ENCODE measurements around the gene H2BK1.

H2BK1 gene

DNA sequence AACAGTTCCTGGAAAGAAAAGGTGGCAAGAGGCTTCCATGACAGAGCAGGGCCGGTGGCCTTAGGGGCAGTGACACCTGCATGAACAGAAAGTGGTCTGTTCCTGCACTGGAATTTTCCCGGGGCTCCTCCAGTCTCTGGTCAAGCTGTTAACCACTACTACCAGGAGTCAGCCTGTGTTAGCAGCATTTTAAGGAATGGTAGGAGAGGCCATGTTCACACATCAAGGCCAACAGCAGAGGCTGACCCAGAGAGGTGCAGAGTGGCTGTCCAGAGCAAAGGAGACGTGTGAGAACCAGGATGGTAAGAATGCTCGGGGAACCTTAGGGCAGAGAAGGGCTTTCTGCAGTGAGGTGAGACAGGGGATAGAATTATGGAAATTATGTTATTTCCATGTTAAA is 8.5 kb downstream of the H2BK1 start:
- no peak for DNase-seq

DNA sequence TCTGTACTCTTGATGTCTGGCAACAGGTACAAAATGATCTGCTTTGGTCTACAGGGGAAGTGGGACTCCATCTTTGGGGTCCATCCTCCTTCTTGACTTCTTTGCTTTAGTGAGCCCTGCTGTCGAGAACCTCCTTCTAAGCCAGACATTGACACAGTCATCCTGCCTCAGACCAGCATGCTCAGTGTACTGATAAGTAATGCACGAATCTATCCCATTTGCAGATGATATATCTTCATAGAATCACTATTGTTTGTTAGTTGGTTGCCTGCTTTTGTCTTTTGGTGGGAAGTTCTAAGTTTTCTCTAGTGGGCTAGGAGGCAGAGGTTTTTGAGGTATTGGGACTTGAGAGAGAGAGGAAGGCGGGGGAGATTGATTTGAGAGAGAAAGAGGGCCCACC is 8.9 kb downstream of the H2BK1 start:
- DNase-seq, result no peak

DNA sequence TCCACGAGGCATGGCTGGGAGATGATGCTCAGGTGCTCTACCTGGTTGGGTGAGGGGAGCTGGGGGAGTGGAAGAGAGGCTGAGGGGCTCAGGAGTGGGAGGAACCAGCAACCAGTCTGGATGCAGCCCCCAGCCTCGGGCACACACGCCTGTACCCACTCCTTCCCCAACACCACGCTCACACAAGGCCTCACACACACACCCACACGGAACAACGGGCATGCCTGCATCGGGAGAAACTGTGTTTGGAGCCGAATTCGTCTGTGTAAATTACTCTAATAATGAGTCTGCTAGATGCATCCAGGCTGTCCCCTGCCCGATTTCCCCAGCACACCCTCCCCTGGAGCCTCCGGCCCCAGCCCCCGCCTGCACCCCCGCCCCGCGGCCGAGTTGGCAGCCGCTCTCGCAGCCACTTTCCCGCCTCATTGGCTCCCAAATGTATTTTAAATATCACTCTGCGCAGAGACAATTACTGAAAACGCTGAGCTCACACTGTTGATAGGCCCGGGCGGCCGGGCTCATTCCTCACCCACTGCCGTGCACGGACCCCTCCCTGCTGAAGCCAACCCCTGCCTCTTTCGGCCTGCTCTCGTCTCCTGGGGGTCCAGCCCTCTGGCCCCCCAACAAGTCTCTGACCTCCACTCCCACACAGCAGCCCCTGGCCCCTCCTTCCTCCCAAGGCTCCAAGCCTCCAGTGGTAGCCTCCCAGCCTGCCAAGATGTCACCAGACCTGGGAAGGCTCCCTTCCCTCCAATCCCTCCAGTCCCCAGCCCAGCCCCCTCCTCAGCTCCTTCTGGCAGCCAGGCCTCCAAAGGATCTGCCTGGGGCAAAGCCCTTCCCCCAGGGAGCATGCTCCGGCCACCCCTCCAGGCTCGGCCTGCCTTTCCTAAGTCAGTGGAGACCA is 11.1 kb downstream of the H2BK1 start:
- no peak for DNase-seq

DNA sequence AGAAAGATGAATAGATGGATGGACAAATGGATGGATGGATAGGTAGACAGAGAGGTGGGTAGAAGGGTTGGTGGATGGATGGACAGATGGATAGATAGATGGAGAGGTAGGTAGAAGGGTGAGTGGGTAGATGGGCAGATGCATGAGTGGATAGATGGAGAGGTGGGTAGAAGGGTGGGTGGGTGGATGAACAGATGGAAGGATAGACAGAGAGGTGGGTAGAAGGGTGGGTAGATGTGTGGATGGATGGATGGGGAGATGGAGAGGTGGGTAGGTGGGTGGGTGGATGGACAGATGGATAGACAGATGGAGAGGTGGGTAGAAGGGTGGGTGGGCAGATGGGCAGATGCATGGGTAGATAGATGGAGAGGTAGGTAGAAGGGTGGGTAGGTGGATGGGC is 12.4 kb downstream of the H2BK1 start:
- no peak for DNase-seq

DNA sequence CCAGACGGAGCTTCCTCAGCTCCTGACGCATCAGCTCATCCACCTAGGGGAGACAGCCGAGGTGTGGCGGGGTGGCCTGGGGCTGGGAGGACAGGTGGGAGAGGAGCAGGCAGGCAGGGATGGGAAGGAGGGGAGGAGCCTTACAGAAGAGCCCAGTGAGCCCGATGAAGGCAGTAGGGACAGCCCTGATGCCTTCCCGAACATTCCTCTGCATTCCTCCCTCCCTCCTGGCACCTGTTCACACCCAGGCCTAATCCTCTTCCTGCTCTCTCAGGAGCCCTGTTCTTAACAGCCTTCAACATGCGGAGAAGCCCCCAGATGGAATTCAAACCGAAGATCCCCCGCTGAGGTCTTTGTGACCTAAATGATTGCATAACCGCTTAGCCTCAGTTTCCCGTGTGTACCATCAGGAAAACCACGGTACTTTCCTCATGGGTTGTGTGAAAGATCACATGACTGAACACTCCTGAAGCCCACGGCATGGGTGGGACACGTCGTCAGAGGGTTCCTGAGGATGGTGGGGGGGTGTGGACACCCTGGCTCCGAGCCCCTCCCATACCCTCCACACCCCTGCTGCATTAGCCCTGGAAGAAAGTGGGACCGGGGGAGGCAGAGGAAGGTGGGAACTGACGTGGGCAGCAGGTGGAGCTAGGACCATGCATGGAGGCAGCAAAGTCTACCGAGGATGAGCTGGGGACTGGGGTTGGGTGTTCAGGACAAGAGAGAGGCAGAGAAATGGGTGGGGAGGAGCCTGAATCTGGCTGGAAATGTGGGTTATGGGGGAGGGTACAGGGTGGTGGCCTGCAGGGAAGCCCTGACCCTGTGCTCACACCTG is 14.5 kb downstream of the H2BK1 start:
- DNase-seq, result no peak

DNA sequence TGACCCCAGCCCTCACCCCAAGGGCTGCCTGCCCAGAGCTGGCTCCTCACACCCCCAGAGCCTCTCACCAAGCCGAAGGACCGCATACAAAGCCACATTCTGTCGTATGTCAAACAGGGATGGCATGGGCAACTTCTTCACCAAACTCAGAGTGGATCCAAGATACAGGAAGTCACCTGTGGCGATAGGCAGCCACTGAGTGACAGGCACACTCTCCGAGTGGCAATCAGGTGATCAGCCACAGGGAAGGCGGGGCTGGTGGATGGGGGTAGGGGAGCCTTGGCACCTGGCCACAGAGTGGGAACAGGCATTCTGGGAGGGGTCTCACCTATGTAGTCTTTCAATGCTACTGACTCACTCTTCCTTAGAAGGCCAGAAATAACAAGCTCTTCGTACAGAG is 16.1 kb downstream of the H2BK1 start:
- DNase-seq, result no peak

DNA sequence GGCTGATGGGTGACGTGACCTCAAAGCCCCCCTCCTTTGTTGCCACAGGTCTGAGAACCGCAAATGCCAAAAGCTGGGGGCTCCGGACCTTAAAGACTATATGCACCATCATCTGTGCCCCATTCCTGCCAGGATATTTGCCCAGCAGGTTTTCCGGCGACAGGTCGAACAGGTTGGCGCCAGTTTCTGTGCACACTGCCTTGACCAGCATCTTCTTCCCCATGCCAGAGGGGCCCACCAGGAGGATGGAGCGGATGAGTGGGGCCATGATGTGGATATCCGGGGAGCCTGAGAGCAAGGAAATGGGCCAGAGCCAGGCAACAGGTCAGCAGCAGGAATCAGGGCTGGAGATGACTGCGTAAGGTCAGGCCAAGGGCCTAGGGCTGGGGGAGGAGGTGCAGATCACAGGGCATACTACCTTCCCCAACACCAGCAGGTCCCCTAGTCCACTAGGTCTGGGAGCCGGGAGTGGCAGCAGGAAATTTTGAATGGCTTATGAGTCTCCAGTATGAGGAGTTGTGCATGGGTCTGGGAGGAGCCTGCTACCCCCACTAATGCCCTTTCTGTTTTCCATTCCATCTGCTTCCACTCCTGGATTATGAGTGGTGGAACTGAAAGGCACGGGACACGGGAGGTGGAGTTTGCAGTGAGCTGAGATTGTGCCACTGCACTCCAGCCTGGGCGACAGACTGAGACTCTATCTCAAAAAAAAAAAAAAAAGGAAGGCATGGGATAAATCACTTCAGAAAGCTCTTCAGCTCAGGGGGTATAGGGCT is 16.9 kb downstream of the H2BK1 start:
- no peak for DNase-seq

DNA sequence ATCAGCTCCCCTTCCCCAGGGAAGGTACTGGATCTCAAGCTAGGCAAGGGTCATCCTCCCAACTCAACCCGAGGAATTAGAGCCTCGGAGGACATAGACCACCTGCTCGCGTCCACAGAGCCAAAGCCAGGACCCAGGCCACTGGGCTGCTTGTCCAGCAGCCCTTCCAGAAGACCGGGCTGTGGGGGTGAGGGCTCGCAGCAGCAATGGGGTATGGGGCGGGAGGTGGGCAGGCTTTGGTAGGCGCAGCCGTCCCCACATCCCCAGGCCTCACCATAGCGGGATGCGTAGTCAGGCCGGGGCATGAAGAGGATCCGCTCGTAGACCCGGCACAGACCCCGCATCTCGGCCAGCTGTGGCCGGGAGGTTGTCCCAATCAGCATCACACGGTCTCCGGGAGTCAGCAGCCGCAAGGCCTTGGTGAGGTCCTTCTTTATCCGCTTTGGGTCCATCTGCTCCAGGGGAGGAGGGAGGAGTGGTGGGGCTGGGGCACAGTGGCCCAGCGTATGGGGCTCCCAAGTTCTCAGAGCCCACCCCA is 18.2 kb downstream of the H2BK1 start:
- DNase-seq, result no peak

DNA sequence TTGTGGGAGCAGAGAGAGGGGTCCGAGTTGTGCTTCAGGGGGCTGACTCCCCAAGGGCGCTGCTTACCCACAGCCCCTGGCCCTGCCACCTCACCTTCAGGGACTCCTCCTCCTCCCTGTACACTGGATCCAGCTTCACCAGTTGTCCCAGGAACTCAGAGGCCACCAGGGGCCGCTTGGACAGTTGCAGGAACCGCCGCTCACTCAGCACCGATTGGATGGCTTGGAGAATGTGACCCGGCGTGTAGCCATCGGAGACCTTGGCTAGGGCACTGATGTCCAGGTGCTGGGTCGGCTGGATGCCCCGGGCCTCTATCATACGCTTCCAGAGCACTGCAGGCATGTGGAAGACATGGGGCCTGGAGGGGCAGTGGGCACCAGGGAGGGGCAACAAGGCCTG is 18.7 kb downstream of the H2BK1 start:
- DNase-seq, result no peak

DNA sequence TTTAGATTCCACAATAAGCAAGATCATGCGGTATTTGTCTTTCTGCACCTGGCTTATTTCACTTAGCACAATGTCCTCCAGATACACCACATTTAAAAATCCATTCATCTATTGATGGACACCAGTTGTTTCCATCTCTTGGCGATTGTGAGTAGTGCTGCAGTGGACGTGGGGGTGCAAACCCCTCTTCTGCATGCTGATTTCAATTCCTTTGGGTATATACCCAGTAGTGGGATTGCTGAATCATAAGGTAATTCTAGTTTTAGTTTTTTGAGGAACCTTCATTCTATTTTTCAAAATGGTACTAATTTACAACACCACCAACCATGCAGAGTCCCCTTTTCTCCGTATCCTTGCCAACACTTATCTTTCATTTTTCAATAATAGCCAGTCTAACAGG is 21.2 kb downstream of the H2BK1 start:
- no peak for DNase-seq

DNA sequence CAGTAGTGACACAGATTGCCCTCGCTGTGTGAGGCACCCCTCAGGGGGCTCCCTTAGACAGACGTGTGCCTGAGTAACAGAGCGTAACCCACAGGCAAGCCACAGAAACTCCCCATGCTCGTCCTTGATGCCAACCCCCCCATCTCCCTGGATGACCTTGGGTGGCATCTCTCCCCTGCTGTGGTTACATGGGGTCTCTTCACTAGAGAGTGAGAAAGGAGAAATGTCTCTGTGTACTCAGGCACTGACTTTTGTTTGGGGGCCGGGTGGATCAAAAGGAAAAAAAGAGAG is 22.1 kb downstream of the H2BK1 start:
- DNase-seq, result no peak

DNA sequence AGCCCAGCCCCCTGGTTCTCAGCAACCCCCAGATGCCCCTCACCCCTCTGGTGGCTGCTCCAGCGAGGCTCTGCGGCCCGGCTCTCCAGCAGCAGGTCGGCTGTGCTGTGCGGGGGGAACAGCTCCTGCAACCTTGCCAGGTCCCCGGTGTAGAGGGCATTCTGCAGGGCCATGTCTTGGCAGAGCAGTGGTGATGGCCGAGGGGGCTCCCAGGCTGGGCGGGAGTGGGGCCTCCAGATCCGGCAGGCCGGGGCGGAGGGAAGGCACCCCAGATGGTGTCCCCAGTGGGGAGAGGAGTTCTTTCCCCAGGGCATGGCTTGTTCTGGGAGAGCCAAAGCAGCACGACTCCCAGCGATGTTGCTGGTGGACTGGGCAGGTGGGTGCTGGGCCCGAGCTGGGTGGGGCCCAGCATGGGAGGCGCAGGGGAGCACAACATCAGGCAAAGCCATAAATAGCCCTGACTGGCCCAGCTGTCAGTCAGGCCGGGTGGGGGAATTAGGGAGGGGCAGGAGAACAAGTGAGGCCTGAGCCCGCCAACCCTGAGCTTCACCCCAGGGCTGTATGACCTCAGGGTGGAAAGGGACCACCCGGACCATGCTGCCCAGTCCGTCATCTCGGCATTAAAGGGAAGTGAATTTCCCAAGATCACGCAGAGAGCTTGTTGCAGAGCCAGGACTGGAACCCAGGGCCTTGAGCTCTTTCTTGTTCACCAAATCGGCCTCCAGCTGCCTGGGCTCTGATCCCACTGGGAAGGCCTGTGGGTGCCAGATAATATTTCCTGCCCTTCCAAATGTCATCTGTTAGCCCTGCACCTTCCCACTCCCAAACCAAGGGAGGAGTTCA is 22.7 kb downstream of the H2BK1 start:
- no peak for DNase-seq

DNA sequence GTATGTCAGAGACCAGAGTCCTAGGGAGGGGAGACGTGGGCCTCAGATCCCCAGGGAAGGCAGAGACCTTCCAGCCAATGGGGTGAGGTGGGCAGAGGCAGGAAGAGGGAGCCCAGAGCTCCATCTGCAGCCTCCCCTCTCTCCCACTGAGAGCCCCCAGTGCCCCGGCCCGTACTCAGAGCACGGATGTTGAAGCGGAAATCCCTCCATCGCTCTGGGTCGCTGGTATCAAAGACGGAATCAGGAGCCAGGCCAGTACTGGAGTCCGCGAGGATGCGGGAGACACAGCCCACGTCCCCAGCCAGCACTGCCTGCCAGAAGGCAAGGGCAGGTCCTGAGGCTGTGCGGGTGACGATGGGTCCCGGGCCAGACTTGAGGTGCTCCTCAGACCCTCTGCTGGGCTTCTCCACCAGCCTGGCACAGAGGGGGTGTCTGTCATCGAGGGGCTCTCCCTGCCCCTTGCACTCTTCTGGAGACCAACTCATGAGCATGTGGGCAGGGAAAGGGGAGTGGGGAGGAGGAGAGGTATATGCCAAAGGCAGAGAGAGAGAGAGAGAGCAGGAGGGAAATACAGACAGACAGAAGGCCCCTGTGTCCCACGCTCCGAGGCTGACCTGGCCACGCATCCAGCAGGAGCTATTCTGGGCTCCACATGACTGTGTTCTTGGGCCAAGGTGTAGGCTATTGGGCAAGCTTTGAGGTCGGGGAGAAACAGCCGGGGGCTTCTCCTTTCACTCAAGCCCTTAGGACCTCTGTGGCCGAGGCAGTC is 23.5 kb downstream of the H2BK1 start, which contains the start of gene ASB10:
Gene ASB10 (minus strand): TSS at position 611 of the 769 bp plus-strand sequence. CDS start 120 bp downstream, at position 491.
- DNase-seq, result no peak

DNA sequence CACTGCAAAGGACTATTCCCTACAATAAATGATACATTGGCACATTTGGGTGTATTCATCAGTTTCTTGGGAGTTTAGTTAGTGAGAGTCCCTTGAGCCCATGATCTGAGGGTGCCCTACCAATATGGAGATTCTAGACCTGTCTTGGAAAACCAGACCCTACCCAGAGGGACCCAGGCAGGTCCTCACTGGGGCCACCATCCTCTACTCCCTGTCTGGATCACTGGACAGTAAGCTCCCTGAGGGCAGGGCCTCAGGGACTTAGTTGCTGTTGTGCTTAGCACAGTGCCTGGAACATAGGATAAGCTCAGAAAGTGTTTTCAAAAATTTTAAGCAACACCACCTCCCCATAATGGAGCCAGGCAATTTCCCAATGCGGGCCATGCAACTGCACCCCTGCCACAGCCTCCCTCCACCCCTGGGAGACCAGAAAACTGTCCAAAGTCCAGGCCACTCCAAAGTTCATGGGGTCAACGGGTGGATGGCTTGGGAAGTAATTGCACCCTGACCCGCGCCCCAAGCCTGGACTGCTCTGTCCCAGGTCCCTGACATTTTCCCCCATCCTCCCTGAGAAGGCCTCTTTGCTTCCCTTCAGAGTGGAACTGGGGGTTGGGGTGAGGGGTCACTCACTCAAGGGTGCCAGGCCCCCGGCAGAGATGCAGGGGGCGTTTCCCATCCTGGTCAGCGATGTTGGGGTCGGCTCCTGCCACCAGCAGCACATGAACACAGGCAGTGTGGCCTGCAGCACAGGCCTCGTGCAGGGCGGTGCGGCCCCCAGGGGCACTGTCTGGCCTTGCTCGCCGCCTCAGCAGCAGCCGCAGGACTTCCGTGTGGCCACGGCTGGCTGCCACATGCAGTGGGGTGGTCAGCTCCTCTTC is 24.3 kb downstream of the H2BK1 start:
- DNase-seq, result no peak

DNA sequence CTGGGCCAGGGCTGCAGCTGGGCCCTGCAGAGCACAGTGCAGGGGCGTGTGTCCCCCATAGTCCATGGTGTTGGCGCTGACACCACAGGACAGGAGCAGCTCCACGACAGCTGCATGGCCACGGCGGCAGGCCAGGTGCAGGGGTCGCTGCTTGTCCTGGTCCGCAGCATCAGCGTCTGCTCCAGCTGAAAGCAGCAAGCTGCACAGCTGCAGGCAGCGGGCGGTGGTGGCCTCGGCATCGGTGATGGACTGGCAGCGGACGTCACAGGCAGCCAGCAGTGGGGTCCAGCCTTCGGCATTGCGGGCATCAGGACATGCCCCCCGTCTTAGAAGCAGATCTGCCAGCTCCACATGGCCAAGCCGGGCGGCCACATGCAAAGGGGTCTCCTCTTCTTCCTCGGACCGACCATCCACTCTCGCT is 29.3 kb downstream of the H2BK1 start:
- DNase-seq, result no peak

DNA sequence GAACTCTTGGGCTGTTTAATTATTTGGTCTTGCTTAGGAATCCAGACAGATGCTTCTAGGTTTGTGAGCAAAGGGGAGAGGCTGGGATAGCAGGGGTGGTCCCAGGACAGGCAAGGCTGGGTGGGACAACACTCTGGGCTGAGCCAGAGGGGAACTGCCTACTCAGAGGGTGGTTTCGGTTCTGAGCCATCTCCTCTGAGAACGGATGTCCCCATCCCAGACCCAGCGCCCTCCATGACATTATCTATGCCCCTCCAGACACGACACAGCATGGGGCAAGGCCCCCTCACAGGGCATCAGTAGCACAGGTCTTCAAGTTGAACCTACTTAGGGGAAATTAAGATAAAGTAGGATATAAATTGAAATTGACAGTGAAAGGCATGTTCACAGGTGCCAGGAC is 30.3 kb downstream of the H2BK1 start:
- DNase-seq, result no peak

DNA sequence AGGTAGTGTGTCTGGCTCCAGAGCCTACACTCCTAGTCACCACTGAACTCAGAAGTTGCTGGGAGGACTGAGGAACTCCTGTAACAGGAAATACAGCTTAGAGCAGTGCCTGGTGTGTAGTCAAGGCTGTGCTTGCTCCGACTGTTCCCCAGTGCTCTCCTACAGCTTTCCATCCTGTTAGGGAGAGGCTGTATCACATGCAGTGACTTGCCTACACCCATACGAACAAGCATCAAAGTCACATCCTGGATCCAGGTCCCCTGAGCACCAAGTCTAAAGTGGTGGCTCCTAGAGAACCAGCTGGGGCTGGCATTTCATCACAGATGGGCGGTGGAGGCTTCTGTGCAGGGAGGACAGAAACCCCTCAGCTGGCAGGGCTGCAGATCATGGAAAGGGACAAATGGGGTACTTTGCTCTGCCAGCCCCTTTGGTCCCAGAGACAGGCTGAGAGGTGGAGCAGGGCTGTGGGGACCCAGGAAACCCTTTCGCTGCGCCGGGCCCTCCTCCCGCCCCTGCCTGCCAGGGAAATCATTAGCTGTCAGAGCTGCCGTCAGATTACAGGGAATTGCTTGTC is 30.9 kb downstream of the H2BK1 start:
- no peak for DNase-seq

DNA sequence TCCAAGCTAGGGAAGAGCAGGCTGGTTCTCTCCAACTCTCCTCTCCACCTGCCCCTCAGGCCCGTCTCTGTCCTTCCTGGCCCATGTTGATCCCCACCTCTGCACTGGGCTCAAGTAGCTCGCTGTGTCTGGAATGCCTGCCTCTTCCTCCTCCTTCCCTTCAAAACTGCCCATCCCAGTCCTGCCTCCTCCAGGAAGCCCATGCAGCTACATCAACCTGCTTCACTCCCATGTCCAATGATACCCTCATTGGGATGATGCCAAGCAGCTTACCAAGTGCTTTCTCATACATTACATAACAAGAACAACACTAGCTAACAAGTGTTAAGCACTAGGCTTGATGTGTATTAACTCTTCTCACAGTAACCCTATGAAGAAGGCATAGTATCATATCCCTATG is 31.5 kb downstream of the H2BK1 start:
- DNase-seq, result no peak

DNA sequence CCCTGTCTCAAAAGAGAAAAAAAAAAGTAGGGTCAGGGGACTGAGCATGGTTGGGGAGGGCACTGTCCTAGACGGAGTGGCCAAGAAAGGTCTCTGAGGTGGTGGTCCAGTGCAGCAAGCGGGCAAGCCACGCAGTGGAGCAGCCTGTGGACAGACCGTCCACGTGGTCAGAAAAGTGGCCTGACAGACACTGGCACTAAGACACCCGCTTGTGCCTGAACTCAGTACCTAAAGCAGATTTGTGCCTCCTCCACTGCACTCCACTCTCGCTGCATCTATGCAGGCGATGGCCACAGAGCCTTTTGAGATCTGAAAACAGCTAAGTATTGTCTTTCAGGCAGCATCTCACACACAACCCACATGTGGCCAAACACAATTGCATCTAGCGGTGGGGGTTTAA is 32.1 kb downstream of the H2BK1 start:
- no peak for DNase-seq

DNA sequence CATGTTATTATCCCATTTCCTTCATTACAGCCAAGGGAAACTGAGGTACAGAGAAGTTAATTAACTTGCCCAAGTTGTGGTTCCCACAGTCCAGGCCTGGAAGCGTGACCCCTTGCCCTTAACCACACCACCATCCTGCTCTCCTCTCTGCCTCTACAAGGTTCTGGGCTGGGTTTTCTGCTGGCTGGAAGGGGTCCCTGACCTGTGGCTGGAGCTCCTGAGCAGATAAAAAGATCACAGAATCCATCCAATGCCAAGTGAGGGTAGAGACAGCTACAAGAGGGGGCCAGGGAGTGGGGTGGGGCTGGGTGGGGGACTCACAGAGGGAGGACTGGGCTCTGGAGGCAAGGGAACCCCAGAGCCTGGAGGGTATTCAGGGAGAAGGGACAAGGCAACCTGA is 33.0 kb downstream of the H2BK1 start:
- no peak for DNase-seq

Data from effector CD4-positive, alpha-beta T cell (primary cell).